Trophoblast cell (in vitro differentiated cells and primary cell): ENCODE measurements around the gene ADGRG4.

ENCODE experiments used
- DNase-seq, 2 donors: peaks; one replicate each; pipeline ENCODE4 v3.0.0-alpha.2; 2016
- H2AFZ ChIP-seq: 2 replicates; pipeline ENCODE4 v1.6.1; 2013; ENCODE audit warnings: low read length, moderate library complexity, mild to moderate bottlenecking; ENCODE audit not compliant: insufficient read depth, poor library complexity
- H2AK5ac ChIP-seq: 2 replicates; pipeline ENCODE4 v1.6.1; 2013; ENCODE audit warnings: mild to moderate bottlenecking, low read length
- H2BK120ac ChIP-seq: 2 replicates; pipeline ENCODE4 v1.6.1; 2013; ENCODE audit warnings: low read length, mild to moderate bottlenecking, moderate library complexity; ENCODE audit not compliant: insufficient read depth, poor library complexity
- H2BK12ac ChIP-seq: 2 replicates; pipeline ENCODE4 v1.6.1; 2013; ENCODE audit warnings: mild to moderate bottlenecking, low read length, moderate library complexity
- H2BK5ac ChIP-seq: 2 replicates; pipeline ENCODE4 v1.6.1; 2013; ENCODE audit warnings: low read length, low read depth, moderate library complexity, mild to moderate bottlenecking; ENCODE audit not compliant: poor library complexity
- H3K14ac ChIP-seq: 2 replicates; pipeline ENCODE4 v1.6.1; 2013; ENCODE audit warnings: mild to moderate bottlenecking, low read length
- H3K18ac ChIP-seq: 2 replicates; pipeline ENCODE4 v1.6.1; 2013; ENCODE audit warnings: mild to moderate bottlenecking, low read length
- H3K23ac ChIP-seq: 2 replicates; pipeline ENCODE4 v1.6.1; 2013; ENCODE audit warnings: low read length
- H3K27ac ChIP-seq: 2 replicates; pipeline ENCODE4 v1.5.1; 2013; ENCODE audit warnings: low read depth, mild to moderate bottlenecking, inconsistent platforms, low read length, moderate library complexity
- H3K27me3 ChIP-seq: 2 replicates; pipeline ENCODE4 v1.6.1; 2013; ENCODE audit warnings: inconsistent platforms, mild to moderate bottlenecking, low read length, moderate library complexity; ENCODE audit not compliant: insufficient read depth
- H3K36me3 ChIP-seq, 2 experiments: 1 replicate in 1 of 2; 2 replicates in 1 of 2; pipeline ENCODE4 v1.6.1; 2013; ENCODE audit warnings: low read length in 2 of 2, mild to moderate bottlenecking in 2 of 2, moderate library complexity in 1 of 2; ENCODE audit not compliant: insufficient read depth in 2 of 2, control insufficient read depth in 1 of 2
- H3K4ac ChIP-seq: 2 replicates; pipeline ENCODE4 v1.6.1; 2013; ENCODE audit warnings: low read depth, mild to moderate bottlenecking, low read length, moderate library complexity
- H3K4me1 ChIP-seq, 2 experiments: 1 replicate in 1 of 2; 2 replicates in 1 of 2; pipeline ENCODE4 v1.6.1; 2013; ENCODE audit warnings: low read length in 2 of 2, mild to moderate bottlenecking in 2 of 2, moderate library complexity in 1 of 2; ENCODE audit not compliant: insufficient read depth in 2 of 2, control insufficient read depth in 1 of 2
- H3K4me2 ChIP-seq: 2 replicates; pipeline ENCODE4 v1.6.1; 2013; ENCODE audit warnings: inconsistent platforms, mild to moderate bottlenecking, low read length, moderate library complexity
- H3K4me3 ChIP-seq: 2 replicates; pipeline ENCODE4 v1.5.1; 2013; ENCODE audit warnings: mild to moderate bottlenecking, low read depth, low read length, inconsistent platforms
- H3K79me1 ChIP-seq: one replicate; pipeline ENCODE4 v1.6.1; 2013; ENCODE audit warnings: low read length
- H3K79me2 ChIP-seq: 2 replicates; pipeline ENCODE4 v1.6.1; 2013; ENCODE audit warnings: low read length, mild to moderate bottlenecking; ENCODE audit not compliant: control insufficient read depth, insufficient read depth, poor library complexity
- H3K9ac ChIP-seq: 2 replicates; pipeline ENCODE4 v1.6.1; 2013; ENCODE audit warnings: mild to moderate bottlenecking, low read length
- H3K9me3 ChIP-seq: 2 replicates; pipeline ENCODE4 v1.6.1; 2013; ENCODE audit warnings: low read depth, mild to moderate bottlenecking, control low read depth, inconsistent platforms, low read length; ENCODE audit not compliant: insufficient read depth
- H4K12ac ChIP-seq: 2 replicates; pipeline ENCODE4 v1.6.1; 2013; ENCODE audit warnings: low read depth, mild to moderate bottlenecking, low read length, moderate library complexity
- H4K8ac ChIP-seq: 2 replicates; pipeline ENCODE4 v1.6.1; 2013; ENCODE audit warnings: low read depth, mild to moderate bottlenecking, low read length, moderate library complexity
- H4K91ac ChIP-seq: one replicate; pipeline ENCODE4 v1.6.1; 2013; ENCODE audit warnings: low read depth, mild to moderate bottlenecking, low read length, moderate library complexity
- WGBS: extraction: QIAGEN DNeasy Blood & Tissue Kit; methylation state at CpG from one replicate; pipeline ENCODE4 v1.1.7; 2013; ENCODE audit warnings: missing lambda C conversion rate; ENCODE audit not compliant: insufficient read length, insufficient coverage; ENCODE audit errors: extremely low coverage; 5-methylcytosine and 5-hydroxymethylcytosine counted together

ADGRG4 gene

GRCh38 chrX:136405126-136405525 lies 104.4 kb downstream of the ADGRG4 start:
- Histone ChIP-seq H4K91ac (no peak overlapping the region), H2AK5ac (no peak overlapping the region), H3K27ac (no peak overlapping the region), H3K79me1 (no peaks in the 10 kb centered on the region), H3K9me3 (no peaks in the 10 kb centered on the region), H3K4ac (no peak overlapping the region), H4K12ac (no peak overlapping the region), H3K36me3 (no peaks in the 10 kb centered on the region), H3K18ac (no peak overlapping the region), H3K4me3 (no peak overlapping the region), H3K27me3 (no peaks in the 10 kb centered on the region), H3K4me1 (no peaks in the 10 kb centered on the region), H2BK5ac (no peak overlapping the region), H3K79me2 (no peaks in the 10 kb centered on the region), H2BK12ac (no peak overlapping the region), H3K4me2 (no peak overlapping the region), H3K23ac (no peak overlapping the region), H3K9ac (no peak overlapping the region), H3K14ac (no peak overlapping the region), H2BK120ac (no peak overlapping the region), H4K8ac (no peak overlapping the region), H2AFZ (no peak overlapping the region)
- no peak for DNase-seq
- no CpG with 5 or more reads among the region's 8 CpGs for WGBS

- no peak overlapping the region for H2BK5ac ChIP-seq
- no peaks in the 10 kb centered on the region for H3K4me1 ChIP-seq
- H3K4ac ChIP-seq: no peak overlapping the region
- no peak overlapping the region for H2BK120ac ChIP-seq
- no peaks in the 10 kb centered on the region for H3K36me3 ChIP-seq
- no peak overlapping the region for H3K4me3 ChIP-seq
- H4K12ac ChIP-seq: no peak overlapping the region
- DNase-seq: no peak
- H2AFZ ChIP-seq: no peak overlapping the region
- no peak overlapping the region for H2AK5ac ChIP-seq
- H3K4me2 ChIP-seq: no peak overlapping the region
- H3K9me3 ChIP-seq: no peaks in the 10 kb centered on the region
- H3K79me1 ChIP-seq: no peaks in the 10 kb centered on the region
- no peaks in the 10 kb centered on the region for H3K27me3 ChIP-seq
- H2BK12ac ChIP-seq: no peak overlapping the region
- no peak overlapping the region for H3K18ac ChIP-seq
- no peak overlapping the region for H3K9ac ChIP-seq
- H4K8ac ChIP-seq: no peak overlapping the region
- H3K27ac ChIP-seq: no peak overlapping the region
- H3K79me2 ChIP-seq: no peaks in the 10 kb centered on the region
- H3K14ac ChIP-seq: no peak overlapping the region
- WGBS: no CpG with 5 or more reads among the region's 2 CpGs
- H4K91ac ChIP-seq: no peak overlapping the region
- no peak overlapping the region for H3K23ac ChIP-seq
Observed at GRCh38 chrX:136417806-136418205, 117.0 kb downstream of the ADGRG4 start.

DNA sequence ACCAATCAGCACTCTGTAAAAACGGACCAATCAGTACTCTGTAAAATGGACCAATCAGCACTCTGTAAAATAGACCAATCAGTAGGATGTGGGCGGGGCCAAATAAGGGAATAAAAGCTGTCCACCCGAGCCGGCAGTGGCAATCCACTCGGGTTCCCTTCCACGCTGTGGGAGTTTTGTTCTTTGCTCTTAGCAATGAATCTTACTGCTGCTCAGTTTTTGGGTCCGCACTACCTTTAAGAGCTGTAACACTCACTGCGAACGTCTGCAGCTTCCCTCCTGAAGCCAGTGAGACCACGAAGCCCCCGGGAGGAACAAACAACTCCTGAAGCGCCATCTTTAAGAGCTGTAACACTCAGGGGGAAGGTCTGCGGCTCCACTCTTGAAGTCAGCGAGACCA lies 120.6 kb downstream of the ADGRG4 start:
- Histone ChIP-seq H4K12ac (no peak overlapping the region), H2BK5ac (no peak overlapping the region), H3K4me2 (no peak overlapping the region), H2BK12ac (no peak overlapping the region), H3K27me3 (no peaks in the 10 kb centered on the region), H3K79me2 (no peaks in the 10 kb centered on the region), H4K8ac (no peak overlapping the region), H3K4me1 (no peaks in the 10 kb centered on the region), H3K9me3 (no peaks in the 10 kb centered on the region), H3K79me1 (no peaks in the 10 kb centered on the region), H4K91ac (no peak overlapping the region), H2BK120ac (no peak overlapping the region), H3K4ac (no peak overlapping the region), H3K23ac (no peak overlapping the region), H3K27ac (no peak overlapping the region), H3K14ac (no peak overlapping the region), H2AFZ (no peak overlapping the region), H3K4me3 (no peak overlapping the region), H3K36me3 (no peaks in the 10 kb centered on the region), H3K9ac (no peak overlapping the region), H2AK5ac (no peak overlapping the region), H3K18ac (no peak overlapping the region)
- no CpG with 5 or more reads among the region's 14 CpGs for WGBS
- no peak for DNase-seq

DNA sequence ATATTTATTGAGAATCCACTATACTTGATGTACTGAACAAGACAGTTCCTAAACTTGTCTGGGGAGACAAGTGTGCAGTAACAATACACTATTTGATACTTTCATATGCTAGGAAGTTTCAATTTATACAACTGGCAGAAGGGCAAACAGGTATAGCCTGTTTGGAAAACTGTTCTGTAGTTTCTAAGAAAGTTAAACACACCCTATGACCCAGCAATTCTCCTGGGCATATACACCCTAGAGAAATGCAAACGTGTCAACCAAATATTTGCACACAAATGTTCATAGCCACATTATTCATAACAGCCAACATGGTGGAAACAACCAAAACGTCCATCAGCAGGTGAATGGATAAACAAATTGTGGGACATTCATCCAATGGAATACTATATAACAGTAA lies 123.0 kb downstream of the ADGRG4 start:
- Histone ChIP-seq H3K14ac (no peak overlapping the region), H3K9me3 (no peaks in the 10 kb centered on the region), H4K8ac (no peak overlapping the region), H3K79me1 (no peaks in the 10 kb centered on the region), H2BK5ac (no peak overlapping the region), H4K91ac (no peak overlapping the region), H3K4me2 (no peak overlapping the region), H3K23ac (no peak overlapping the region), H3K79me2 (no peaks in the 10 kb centered on the region), H3K4me1 (no peaks in the 10 kb centered on the region), H3K36me3 (no peaks in the 10 kb centered on the region), H2AK5ac (no peak overlapping the region), H4K12ac (no peak overlapping the region), H3K4me3 (no peak overlapping the region), H2BK12ac (no peak overlapping the region), H2AFZ (no peak overlapping the region), H3K27me3 (no peaks in the 10 kb centered on the region), H3K18ac (no peak overlapping the region), H3K9ac (no peak overlapping the region), H3K27ac (no peak overlapping the region), H2BK120ac (no peak overlapping the region), H3K4ac (no peak overlapping the region)
- DNase-seq: no peak
- WGBS: no CpG with 5 or more reads among the region's 2 CpGs
